Right lobe of liver (tissue), 4 donors: ENCODE data around the gene NRXN3.

ENCODE experiments used
- POLR2A ChIP-seq: fragments of 450-650 bp; IDR thresholded peaks from one replicate; pipeline ENCODE4 v1.6.1; 2017; ENCODE audit warnings: antibody characterized with exemption, mild to moderate bottlenecking
- TF ChIP-seq, protein P1 (sequence below), 4 donors: fragments of 200-600 bp in 3 of 4; fragments of 450-650 bp in 1 of 4; IDR thresholded peaks; one replicate each; pipeline versions ENCODE4 v1.5.1 to v1.8.0; 2016 to 2022; ENCODE audit warnings: antibody characterized with exemption in 4 of 4, mild to moderate bottlenecking in 2 of 4
- donor health status: DM: no; HTN: no; CAD: no.
- donor health status: DM: no; HTN: no; CAD: no.
- donor health status: DM: no; HTN: yes; CAD: no.

- TF ChIP-seq, protein P1, sequence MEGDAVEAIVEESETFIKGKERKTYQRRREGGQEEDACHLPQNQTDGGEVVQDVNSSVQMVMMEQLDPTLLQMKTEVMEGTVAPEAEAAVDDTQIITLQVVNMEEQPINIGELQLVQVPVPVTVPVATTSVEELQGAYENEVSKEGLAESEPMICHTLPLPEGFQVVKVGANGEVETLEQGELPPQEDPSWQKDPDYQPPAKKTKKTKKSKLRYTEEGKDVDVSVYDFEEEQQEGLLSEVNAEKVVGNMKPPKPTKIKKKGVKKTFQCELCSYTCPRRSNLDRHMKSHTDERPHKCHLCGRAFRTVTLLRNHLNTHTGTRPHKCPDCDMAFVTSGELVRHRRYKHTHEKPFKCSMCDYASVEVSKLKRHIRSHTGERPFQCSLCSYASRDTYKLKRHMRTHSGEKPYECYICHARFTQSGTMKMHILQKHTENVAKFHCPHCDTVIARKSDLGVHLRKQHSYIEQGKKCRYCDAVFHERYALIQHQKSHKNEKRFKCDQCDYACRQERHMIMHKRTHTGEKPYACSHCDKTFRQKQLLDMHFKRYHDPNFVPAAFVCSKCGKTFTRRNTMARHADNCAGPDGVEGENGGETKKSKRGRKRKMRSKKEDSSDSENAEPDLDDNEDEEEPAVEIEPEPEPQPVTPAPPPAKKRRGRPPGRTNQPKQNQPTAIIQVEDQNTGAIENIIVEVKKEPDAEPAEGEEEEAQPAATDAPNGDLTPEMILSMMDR (IDR thresholded peaks at IDR 0.05) = no peak
- TF ChIP-seq POLR2A = no peak
Measured at GRCh38 chr14:79500489-79500888, 1330.3 kb downstream of the NRXN3 start.
